GM12878 (cell line): ENCODE measurements around the gene TMEM163. TPM values are rescaled to one million over a fixed set of nuclear protein-coding genes. Genes with fewer than 3 reads are reported as not detected.

Source experiments
- ATAC-seq: fragments of 200-7000 bp; cut with Tn5 transposase; 3 replicates; pipeline ENCODE4 v1.9.1; 2020; ENCODE audit warnings: mild to moderate bottlenecking, moderate library complexity
- BruUV-seq: library from RNA; stranded (reverse); fragments of 400-500 nt; replicated peaks from 2 replicates; lab custom pipeline; 2021; lab: Mats Ljungman, UMichigan
- CTCF ChIA-PET: fragments of 300-600 bp; sonication (Branson Sonifier 250); formaldehyde crosslinking; extraction: SDS; loops from one replicate; lab custom pipeline; 2021; ENCODE audit warnings: inconsistent platforms; lab: Yijun Ruan, JAX
- POLR2A ChIA-PET: fragments of 350-600 bp; formaldehyde crosslinking; extraction: SDS; loops from one replicate; lab custom pipeline; 2021; ENCODE audit warnings: inconsistent platforms; lab: Charles Lee
- RAD21 ChIA-PET: fragments of 300-600 bp; sonication (Branson Sonifier 250); formaldehyde crosslinking; loops from one replicate; lab custom pipeline; 2023; ENCODE audit warnings: antibody characterized with exemption; ENCODE audit not compliant: unreplicated experiment; lab: Charles Lee
- SMC1A ChIA-PET: fragments of 300-600 bp; sonication (Branson Sonifier 250); formaldehyde crosslinking; loops from one replicate; lab custom pipeline; 2023; ENCODE audit not compliant: unreplicated experiment, uncharacterized antibody; lab: Charles Lee
- DNase-seq: peaks from one replicate; pipeline ENCODE4 v3.0.0-alpha.2; 2011; ENCODE audit warnings: low read depth, low spot score
- FAIRE-seq: peaks from 3 replicates; lab custom pipeline; 2011; peaks lifted over from hg19 to GRCh38; lab: Jason Lieb, UNC
- H2AFZ ChIP-seq: 2 replicates; pipeline ENCODE4 v1.6.0; 2011; ENCODE audit warnings: low read depth, low read length, control low read depth; ENCODE audit not compliant: control insufficient read depth
- H3K27ac ChIP-seq: 2 replicates; pipeline ENCODE4 v1.5.1; 2011; ENCODE audit warnings: control low read depth; ENCODE audit not compliant: control insufficient read depth, insufficient read depth
- H3K27me3 ChIP-seq, 2 experiments: replicated peaks in 1 of 2; 2 replicates each; pipeline versions ENCODE4 v1.6.0 to v1.6.1; 2011; ENCODE audit warnings: low read length in 1 of 2; ENCODE audit not compliant: control insufficient read depth in 2 of 2, insufficient read depth in 2 of 2
- H3K36me3 ChIP-seq, 2 experiments: 2 replicates each; pipeline ENCODE4 v1.5.1; 2011; ENCODE audit warnings: low read length in 1 of 2; ENCODE audit not compliant: control insufficient read depth in 2 of 2, insufficient read depth in 2 of 2
- H3K4me1 ChIP-seq: 2 replicates; pipeline ENCODE4 v1.6.1; 2011; ENCODE audit warnings: mild to moderate bottlenecking, low read length, moderate library complexity, mixed read lengths; ENCODE audit not compliant: control insufficient read depth, insufficient read depth
- H3K4me2 ChIP-seq: 2 replicates; pipeline ENCODE4 v1.6.0; 2011; ENCODE audit warnings: control low read depth; ENCODE audit not compliant: control insufficient read depth, insufficient read depth
- H3K4me3 ChIP-seq: fragments of 200-600 bp; sonication (generic); 2 replicates; pipeline ENCODE4 v1.5.1; 2016
- H3K79me2 ChIP-seq: 2 replicates; pipeline ENCODE4 v1.6.0; 2011; ENCODE audit warnings: low read length; ENCODE audit not compliant: control insufficient read depth, insufficient read depth
- H3K9ac ChIP-seq: 2 replicates; pipeline ENCODE4 v1.8.0; 2011; ENCODE audit warnings: low read length, control low read depth, mixed read lengths; ENCODE audit not compliant: control insufficient read depth, insufficient read depth
- H3K9me3 ChIP-seq: replicated peaks from 3 replicates; pipeline ENCODE4 v1.5.1; 2011; ENCODE audit warnings: mild to moderate bottlenecking, low read length; ENCODE audit not compliant: control insufficient read depth, insufficient read depth
- H4K20me1 ChIP-seq: 2 replicates; pipeline ENCODE4 v1.6.0; 2011; ENCODE audit not compliant: control insufficient read depth, insufficient read depth
- ESRRA ChIP-seq: IDR thresholded peaks from 2 replicates; pipeline ENCODE4 v1.6.1; 2012; ENCODE audit warnings: mild to moderate bottlenecking, low read length, improper control_type of control experiment
- FOXM1 ChIP-seq: IDR thresholded peaks from 2 replicates; pipeline ENCODE4 v1.6.1; 2012; ENCODE audit warnings: low read depth, mild to moderate bottlenecking, inconsistent platforms, low read length, moderate library complexity
- IKZF2 ChIP-seq, 2 experiments: fragments of 450-650 bp; IDR thresholded peaks; 2 replicates each; pipeline ENCODE4 v1.6.1; 2017; ENCODE audit warnings: mild to moderate bottlenecking in 2 of 2, moderate library complexity in 2 of 2
- LARP7 ChIP-seq: fragments of 450-650 bp; IDR thresholded peaks from 2 replicates; pipeline ENCODE4 v1.6.1; 2017; ENCODE audit warnings: mild to moderate bottlenecking
- MTA2 ChIP-seq: fragments of 450-650 bp; IDR thresholded peaks from 2 replicates; pipeline ENCODE4 v1.6.1; 2016; ENCODE audit warnings: low read depth, mild to moderate bottlenecking, moderate library complexity
- MXI1 ChIP-seq: fragments of 150-350 bp; IDR thresholded peaks from 2 replicates; pipeline ENCODE4 v1.6.1; 2011; ENCODE audit warnings: low read depth, mild to moderate bottlenecking, inconsistent platforms, low read length, improper control_type of control experiment
- MYC ChIP-seq: IDR thresholded peaks from 2 replicates; pipeline ENCODE4 v1.6.1; 2011; ENCODE audit warnings: mild to moderate bottlenecking, low read length, moderate library complexity, inconsistent platforms; ENCODE audit not compliant: insufficient read depth, insufficient replicate concordance, insufficient read length, severe bottlenecking
- NR2C1 ChIP-seq: fragments of 450-650 bp; IDR thresholded peaks from 2 replicates; pipeline ENCODE4 v1.6.1; 2017; ENCODE audit warnings: antibody characterized with exemption, mild to moderate bottlenecking, moderate library complexity
- POLR2AphosphoS5 ChIP-seq: IDR thresholded peaks from 2 replicates; pipeline ENCODE4 v1.6.1; 2011; ENCODE audit warnings: mild to moderate bottlenecking, low read length, inconsistent platforms
- SP1 ChIP-seq: IDR thresholded peaks from one replicate; pipeline ENCODE4 v1.6.1; 2011; ENCODE audit warnings: low read depth, low read length
- ZNF384 ChIP-seq: IDR thresholded peaks from 2 replicates; pipeline ENCODE4 v1.6.1; 2012; ENCODE audit warnings: low read depth, mild to moderate bottlenecking, low read length, improper control_type of control experiment, borderline replicate concordance
- ZNF622 ChIP-seq: fragments of 450-650 bp; IDR thresholded peaks from 2 replicates; pipeline ENCODE4 v1.6.1; 2017; ENCODE audit warnings: mild to moderate bottlenecking, inconsistent platforms
- WGBS: methylation state at CpG from one replicate; pipeline ENCODE4 v1.1.6; 2016; ENCODE audit warnings: low lambda C conversion rate; ENCODE audit not compliant: insufficient replicate concordance, insufficient coverage; ENCODE audit errors: missing lambda C conversion rate; 5-methylcytosine and 5-hydroxymethylcytosine counted together
- in situ Hi-C: fragments of 300-500 bp; cut with MboI; formaldehyde crosslinking; loops from 9 replicates; pipeline ENCODE4 v1.14.3; 2018; ENCODE audit warnings: mixed read lengths
- intact Hi-C: fragments of 100-400 bp; cut with micrococcal nuclease; formaldehyde crosslinking; loops from one replicate; pipeline ENCODE4 v1.14.2; 2022; ENCODE audit not compliant: unreplicated experiment
- polyA plus RNA-seq, 11 experiments: library from polyadenylated mRNA; depleted of rRNA in 4 of 11; unstranded in 6 of 11; stranded (reverse) in 5 of 11; fragments of >200 nt; fragmentation: Nextera tagmentation in 4 of 11; fragmentation: Illumina TruSeq in 1 of 11; extraction: Ambion mirVana in 4 of 11; extraction: Trizol in 1 of 11; gene quantifications; 1 replicate in 1 of 11; 2 replicates in 10 of 11; pipeline versions ENCODE4 v1.2.1 to v1.2.3, GENCODE V29; 2011 to 2016; ENCODE audit warnings: inconsistent platforms in 2 of 11, missing spikeins in 2 of 11, low read depth in 1 of 11
- total RNA-seq, 4 experiments: library from RNA; depleted of rRNA in 3 of 4; stranded (reverse); fragments of >200 nt in 3 of 4; fragmentation: Illumina TruSeq in 1 of 4; extraction: Trizol in 1 of 4; gene quantifications; 2 replicates each; pipeline versions ENCODE4 v1.2.1 to v1.2.3, GENCODE V29; 2013 to 2021
- TF ChIP-seq, protein P1 (sequence below): IDR thresholded peaks from 2 replicates; pipeline ENCODE4 v1.6.1; 2012; ENCODE audit warnings: low read depth, low read length, improper control_type of control experiment
- TF ChIP-seq, protein P2 (sequence below): IDR thresholded peaks from 2 replicates; pipeline ENCODE4 v1.6.1; 2011; ENCODE audit warnings: borderline replicate concordance, low read depth, mild to moderate bottlenecking, moderate library complexity, mixed read lengths, low read length; ENCODE audit not compliant: insufficient read depth; ENCODE audit errors: extremely low read length
- TF ChIP-seq, protein P3 (sequence below): fragments of 450-650 bp; IDR thresholded peaks from 2 replicates; pipeline ENCODE4 v1.6.1; 2017; ENCODE audit warnings: antibody characterized with exemption, mild to moderate bottlenecking, moderate library complexity
- TF ChIP-seq, protein P4 (sequence below): fragments of 150-350 bp; IDR thresholded peaks from 2 replicates; pipeline ENCODE4 v1.6.1; 2016; ENCODE audit warnings: low read depth, low read length

Gene TMEM163
- total and polyA plus RNA-seq, 10 of the 15 experiments (the other 5 are each of a cell fraction or from before 2014, with no cell fraction given), result 0.05 to 0.11 (median 0.07) TPM; not detected in 4

- no peak overlapping the region for H3K4me3 ChIP-seq
- ChIA-PET RAD21 (no interaction called here), SMC1A (no interaction called here), POLR2A (no interaction called here), CTCF (interaction anchor here (0.9 to 1.6 kb wide), 2 partner anchors 12 to 20 kb away, joined by 3 to 5 read pairs; no protein-coding TSS in a partner anchor)
- H3K36me3 ChIP-seq, result no peaks in the 10 kb centered on the region
- BruUV-seq, result no TSS peak
- ATAC-seq (no peak), DNase-seq (no peak), FAIRE-seq (no peak)
- TF ChIP-seq FOXM1 (no peak), ESRRA (no peak), SP1 (no peak), ZNF384 (no peak), MTA2 (no peak), IKZF2 (IDR thresholded peaks at IDR 0.05) (no peak), ZNF622 (no peak), MXI1 (no peak), POLR2AphosphoS5 (no peak), MYC (no peak), NR2C1 (no peak), LARP7 (no peak)
- TF ChIP-seq, protein P1, sequence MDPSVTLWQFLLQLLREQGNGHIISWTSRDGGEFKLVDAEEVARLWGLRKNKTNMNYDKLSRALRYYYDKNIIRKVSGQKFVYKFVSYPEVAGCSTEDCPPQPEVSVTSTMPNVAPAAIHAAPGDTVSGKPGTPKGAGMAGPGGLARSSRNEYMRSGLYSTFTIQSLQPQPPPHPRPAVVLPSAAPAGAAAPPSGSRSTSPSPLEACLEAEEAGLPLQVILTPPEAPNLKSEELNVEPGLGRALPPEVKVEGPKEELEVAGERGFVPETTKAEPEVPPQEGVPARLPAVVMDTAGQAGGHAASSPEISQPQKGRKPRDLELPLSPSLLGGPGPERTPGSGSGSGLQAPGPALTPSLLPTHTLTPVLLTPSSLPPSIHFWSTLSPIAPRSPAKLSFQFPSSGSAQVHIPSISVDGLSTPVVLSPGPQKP, result no peak
- TF ChIP-seq, protein P2, sequence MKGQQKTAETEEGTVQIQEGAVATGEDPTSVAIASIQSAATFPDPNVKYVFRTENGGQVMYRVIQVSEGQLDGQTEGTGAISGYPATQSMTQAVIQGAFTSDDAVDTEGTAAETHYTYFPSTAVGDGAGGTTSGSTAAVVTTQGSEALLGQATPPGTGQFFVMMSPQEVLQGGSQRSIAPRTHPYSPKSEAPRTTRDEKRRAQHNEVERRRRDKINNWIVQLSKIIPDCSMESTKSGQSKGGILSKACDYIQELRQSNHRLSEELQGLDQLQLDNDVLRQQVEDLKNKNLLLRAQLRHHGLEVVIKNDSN, result no peak
- TF ChIP-seq, protein P3, sequence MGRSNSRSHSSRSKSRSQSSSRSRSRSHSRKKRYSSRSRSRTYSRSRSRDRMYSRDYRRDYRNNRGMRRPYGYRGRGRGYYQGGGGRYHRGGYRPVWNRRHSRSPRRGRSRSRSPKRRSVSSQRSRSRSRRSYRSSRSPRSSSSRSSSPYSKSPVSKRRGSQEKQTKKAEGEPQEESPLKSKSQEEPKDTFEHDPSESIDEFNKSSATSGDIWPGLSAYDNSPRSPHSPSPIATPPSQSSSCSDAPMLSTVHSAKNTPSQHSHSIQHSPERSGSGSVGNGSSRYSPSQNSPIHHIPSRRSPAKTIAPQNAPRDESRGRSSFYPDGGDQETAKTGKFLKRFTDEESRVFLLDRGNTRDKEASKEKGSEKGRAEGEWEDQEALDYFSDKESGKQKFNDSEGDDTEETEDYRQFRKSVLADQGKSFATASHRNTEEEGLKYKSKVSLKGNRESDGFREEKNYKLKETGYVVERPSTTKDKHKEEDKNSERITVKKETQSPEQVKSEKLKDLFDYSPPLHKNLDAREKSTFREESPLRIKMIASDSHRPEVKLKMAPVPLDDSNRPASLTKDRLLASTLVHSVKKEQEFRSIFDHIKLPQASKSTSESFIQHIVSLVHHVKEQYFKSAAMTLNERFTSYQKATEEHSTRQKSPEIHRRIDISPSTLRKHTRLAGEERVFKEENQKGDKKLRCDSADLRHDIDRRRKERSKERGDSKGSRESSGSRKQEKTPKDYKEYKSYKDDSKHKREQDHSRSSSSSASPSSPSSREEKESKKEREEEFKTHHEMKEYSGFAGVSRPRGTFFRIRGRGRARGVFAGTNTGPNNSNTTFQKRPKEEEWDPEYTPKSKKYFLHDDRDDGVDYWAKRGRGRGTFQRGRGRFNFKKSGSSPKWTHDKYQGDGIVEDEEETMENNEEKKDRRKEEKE, result no peak
- TF ChIP-seq, protein P4, sequence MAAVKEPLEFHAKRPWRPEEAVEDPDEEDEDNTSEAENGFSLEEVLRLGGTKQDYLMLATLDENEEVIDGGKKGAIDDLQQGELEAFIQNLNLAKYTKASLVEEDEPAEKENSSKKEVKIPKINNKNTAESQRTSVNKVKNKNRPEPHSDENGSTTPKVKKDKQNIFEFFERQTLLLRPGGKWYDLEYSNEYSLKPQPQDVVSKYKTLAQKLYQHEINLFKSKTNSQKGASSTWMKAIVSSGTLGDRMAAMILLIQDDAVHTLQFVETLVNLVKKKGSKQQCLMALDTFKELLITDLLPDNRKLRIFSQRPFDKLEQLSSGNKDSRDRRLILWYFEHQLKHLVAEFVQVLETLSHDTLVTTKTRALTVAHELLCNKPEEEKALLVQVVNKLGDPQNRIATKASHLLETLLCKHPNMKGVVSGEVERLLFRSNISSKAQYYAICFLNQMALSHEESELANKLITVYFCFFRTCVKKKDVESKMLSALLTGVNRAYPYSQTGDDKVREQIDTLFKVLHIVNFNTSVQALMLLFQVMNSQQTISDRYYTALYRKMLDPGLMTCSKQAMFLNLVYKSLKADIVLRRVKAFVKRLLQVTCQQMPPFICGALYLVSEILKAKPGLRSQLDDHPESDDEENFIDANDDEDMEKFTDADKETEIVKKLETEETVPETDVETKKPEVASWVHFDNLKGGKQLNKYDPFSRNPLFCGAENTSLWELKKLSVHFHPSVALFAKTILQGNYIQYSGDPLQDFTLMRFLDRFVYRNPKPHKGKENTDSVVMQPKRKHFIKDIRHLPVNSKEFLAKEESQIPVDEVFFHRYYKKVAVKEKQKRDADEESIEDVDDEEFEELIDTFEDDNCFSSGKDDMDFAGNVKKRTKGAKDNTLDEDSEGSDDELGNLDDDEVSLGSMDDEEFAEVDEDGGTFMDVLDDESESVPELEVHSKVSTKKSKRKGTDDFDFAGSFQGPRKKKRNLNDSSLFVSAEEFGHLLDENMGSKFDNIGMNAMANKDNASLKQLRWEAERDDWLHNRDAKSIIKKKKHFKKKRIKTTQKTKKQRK, result no peak
- no peak overlapping the region for H2AFZ ChIP-seq
- no peaks in the 10 kb centered on the region for H4K20me1 ChIP-seq
- no peaks in the 10 kb centered on the region for H3K27me3 ChIP-seq
- H3K9me3 ChIP-seq, result no peaks in the 10 kb centered on the region
- H3K79me2 ChIP-seq, result no peaks in the 10 kb centered on the region
- no peaks in the 10 kb centered on the region for H3K4me1 ChIP-seq
- intact Hi-C loops (no loop called here), in situ Hi-C loops (no loop called here)
- no peak overlapping the region for H3K27ac ChIP-seq
- 36% methylated on average over 7 of the region's 7 CpGs for WGBS
- H3K9ac ChIP-seq, result no peak overlapping the region
- no peak overlapping the region for H3K4me2 ChIP-seq
Measured at GRCh38 chr2:134660626-134661402, 58.0 kb downstream of the TMEM163 start.
